ENCODE measurements around the gene PACS2. TPM values are rescaled to one million over a fixed set of nuclear protein-coding genes. Genes with fewer than 3 reads are reported as not detected.
A peak's percentile ranks its signal among the peaks of the same experiment; 100 is the strongest.

PACS2 gene
- polyA plus RNA-seq, 3 donors: 3.1 to 87.0 (median 3.7) TPM

DNA sequence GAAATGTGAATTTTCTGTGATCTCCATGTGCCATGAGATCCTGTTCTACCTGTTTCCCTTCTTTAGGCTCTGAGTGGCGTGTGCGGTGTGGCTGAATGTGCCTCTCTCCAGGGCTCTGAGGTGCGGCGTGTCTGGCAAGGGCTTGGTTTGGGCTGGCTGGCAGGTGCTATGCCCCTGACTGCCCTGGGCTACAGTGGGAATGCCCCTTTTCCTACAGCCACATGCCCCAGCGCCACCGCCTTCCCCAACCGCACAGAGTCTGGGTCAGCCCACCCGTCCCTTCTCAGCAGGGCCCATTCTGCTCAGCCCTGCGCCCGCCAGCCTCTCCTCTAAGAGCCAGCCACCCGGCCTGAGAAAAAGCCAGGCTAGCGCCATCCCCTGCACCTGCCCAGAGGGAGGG lies 41.5 kb upstream of the PACS2 start:
- H3K4me3 Mint-ChIP-seq: no peak overlapping the region
- H3K79me2 ChIP-seq (ENCODE audit: insufficient read depth, low read length): peaks cover 10% of the 10 kb centered on the region

DNA sequence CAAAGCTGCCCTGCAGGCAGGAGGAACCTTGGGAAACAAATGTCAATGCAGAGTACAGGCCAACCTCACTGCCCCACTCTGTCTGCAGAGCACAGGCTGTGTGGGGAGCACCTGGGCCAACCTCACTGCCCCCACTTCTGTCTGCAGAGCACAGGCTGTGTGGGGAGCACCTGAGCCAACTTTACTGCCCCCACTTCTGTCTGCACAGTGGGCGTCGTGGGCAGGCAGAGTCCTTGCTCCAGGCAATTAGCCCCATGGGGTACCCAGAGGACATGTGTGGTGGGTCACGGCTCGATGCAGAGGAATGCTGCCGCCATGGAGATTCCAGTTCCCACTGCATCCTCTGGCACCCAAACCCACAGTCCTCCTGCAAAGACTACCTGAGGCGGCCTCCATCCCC lies 39.9 kb upstream of the PACS2 start:
- TF ChIP-seq, protein P1, sequence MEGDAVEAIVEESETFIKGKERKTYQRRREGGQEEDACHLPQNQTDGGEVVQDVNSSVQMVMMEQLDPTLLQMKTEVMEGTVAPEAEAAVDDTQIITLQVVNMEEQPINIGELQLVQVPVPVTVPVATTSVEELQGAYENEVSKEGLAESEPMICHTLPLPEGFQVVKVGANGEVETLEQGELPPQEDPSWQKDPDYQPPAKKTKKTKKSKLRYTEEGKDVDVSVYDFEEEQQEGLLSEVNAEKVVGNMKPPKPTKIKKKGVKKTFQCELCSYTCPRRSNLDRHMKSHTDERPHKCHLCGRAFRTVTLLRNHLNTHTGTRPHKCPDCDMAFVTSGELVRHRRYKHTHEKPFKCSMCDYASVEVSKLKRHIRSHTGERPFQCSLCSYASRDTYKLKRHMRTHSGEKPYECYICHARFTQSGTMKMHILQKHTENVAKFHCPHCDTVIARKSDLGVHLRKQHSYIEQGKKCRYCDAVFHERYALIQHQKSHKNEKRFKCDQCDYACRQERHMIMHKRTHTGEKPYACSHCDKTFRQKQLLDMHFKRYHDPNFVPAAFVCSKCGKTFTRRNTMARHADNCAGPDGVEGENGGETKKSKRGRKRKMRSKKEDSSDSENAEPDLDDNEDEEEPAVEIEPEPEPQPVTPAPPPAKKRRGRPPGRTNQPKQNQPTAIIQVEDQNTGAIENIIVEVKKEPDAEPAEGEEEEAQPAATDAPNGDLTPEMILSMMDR (IDR thresholded peaks at IDR 0.05): no peak
- Histone ChIP-seq H3K4me2 (replicated peaks; ENCODE audit: extremely low read depth, low read length, poor library complexity, severe bottlenecking) (no peak overlapping the region), H3K36me3 (replicated peaks in 1 of 2; ENCODE audit: control insufficient read depth in 1 of 2, insufficient read depth in 2 of 2, low read length in 2 of 2) (peaks cover 4 to 9% of the 10 kb centered on the region in 2 donors), H3K27me3 (ENCODE audit: control insufficient read depth in 2 of 2, insufficient read depth in 2 of 2, low read length in 2 of 2) (no peaks in the 10 kb centered on the region), H3K9me3 (replicated peaks in 1 of 2; ENCODE audit: control insufficient read depth in 1 of 2, insufficient read depth in 1 of 2, low read length in 2 of 2) (no peaks in the 10 kb centered on the region), H2AFZ (ENCODE audit: insufficient read depth, low read depth, low read length, poor library complexity, severe bottlenecking) (no peak overlapping the region), H3K79me2 (ENCODE audit: insufficient read depth, low read length) (peaks cover 21% of the 10 kb centered on the region), H3K9ac (ENCODE audit: insufficient read depth, low read length, poor library complexity, severe bottlenecking) (no peak overlapping the region), H3K4me3 (replicated peaks in 1 of 3; ENCODE audit: low read depth in 2 of 3, low read length in 3 of 3) (no peak overlapping the region), H3K4me1 (ENCODE audit: control insufficient read depth in 1 of 2, insufficient read depth in 2 of 2, low read length in 2 of 2) (no peaks in the 10 kb centered on the region), H4K20me1 (ENCODE audit: insufficient read depth, low read length) (peaks cover 48% of the 10 kb centered on the region), H3K27ac (ENCODE audit: low read depth in 1 of 2, low read length in 2 of 2) (no peak overlapping the region)
- Mint-ChIP-seq H3K9me3 (no peaks in the 10 kb centered on the region), H3K4me1 (no peaks in the 10 kb centered on the region), H3K4me3 (no peak overlapping the region), H3K27me3 (ENCODE audit: low read depth in 3 of 3) (no peaks in the 10 kb centered on the region), H3K36me3 (peaks cover 8 to 25% of the 10 kb centered on the region in 2 donors), H3K27ac (no peak overlapping the region)
- no peak for DNase-seq
- 96% methylated on average over 3 of the region's 6 CpGs for whole genome bisulfite sequencing (ENCODE audit: insufficient coverage)
- intact Hi-C loops (cut with micrococcal nuclease): no loop called here

More for the DNA sequence above, 41.5 kb upstream of the PACS2 start:
- 94% methylated on average over 12 of the region's 12 CpGs for WGBS (ENCODE audit: insufficient coverage)
- no peak overlapping the region for H3K4me2 ChIP-seq (replicated peaks; ENCODE audit: extremely low read depth, low read length, poor library complexity, severe bottlenecking)
- no peaks in the 10 kb centered on the region for H3K9me3 ChIP-seq (replicated peaks in 1 of 2; ENCODE audit: control insufficient read depth in 1 of 2, insufficient read depth in 1 of 2, low read length in 2 of 2)
- Mint-ChIP-seq H3K27me3 (ENCODE audit: low read depth in 3 of 3) (no peaks in the 10 kb centered on the region), H3K9me3 (no peaks in the 10 kb centered on the region), H3K4me1 (no peaks in the 10 kb centered on the region), H3K36me3 (peaks cover 20 to 28% of the 10 kb centered on the region in 2 donors), H3K27ac (peak overlapping the region in 4 of 7 donors; percentile 14 to 73 (median 31))
- no peak for DNase-seq
- H2AFZ ChIP-seq (ENCODE audit: insufficient read depth, low read depth, low read length, poor library complexity, severe bottlenecking): no peak overlapping the region
- peaks cover 37% of the 10 kb centered on the region for H4K20me1 ChIP-seq (ENCODE audit: insufficient read depth, low read length)
- H3K27me3 ChIP-seq (ENCODE audit: control insufficient read depth in 2 of 2, insufficient read depth in 2 of 2, low read length in 2 of 2): no peaks in the 10 kb centered on the region
- TF ChIP-seq, protein P1 (IDR thresholded peaks at IDR 0.05): no peak
- no peak overlapping the region for H3K9ac ChIP-seq (ENCODE audit: insufficient read depth, low read length, poor library complexity, severe bottlenecking)
- no peaks in the 10 kb centered on the region for H3K4me1 ChIP-seq (ENCODE audit: control insufficient read depth in 1 of 2, insufficient read depth in 2 of 2, low read length in 2 of 2)
- H3K27ac ChIP-seq (ENCODE audit: low read depth in 1 of 2, low read length in 2 of 2): no peak overlapping the region
- intact Hi-C loops (cut with micrococcal nuclease): no loop called here
- peaks cover 18 to 24% of the 10 kb centered on the region in 2 donors for H3K36me3 ChIP-seq (replicated peaks in 1 of 2; ENCODE audit: control insufficient read depth in 1 of 2, insufficient read depth in 2 of 2, low read length in 2 of 2)
- no peak overlapping the region for H3K4me3 ChIP-seq (replicated peaks in 1 of 3; ENCODE audit: low read depth in 2 of 3, low read length in 3 of 3)
